DOHH2 (cell line): ENCODE data around the gene RNF123.

Experiments used
- H3F3A ChIP-seq: fragments of 200-600 bp; sonication (generic), shearing (Covaris generic); 2 replicates; pipeline ENCODE4 v1.6.0; 2016; ENCODE audit warnings: antibody characterized with exemption, mild to moderate bottlenecking; ENCODE audit not compliant: control insufficient read depth, insufficient read depth
- H3K27ac ChIP-seq: fragments of 200-600 bp; sonication (generic); 2 replicates; pipeline ENCODE4 v1.5.1; 2014; ENCODE audit warnings: low read depth, mild to moderate bottlenecking, low read length, moderate library complexity
- H3K27me3 ChIP-seq: fragments of 200-600 bp; sonication (generic); 2 replicates; pipeline ENCODE4 v1.6.1; 2014; ENCODE audit warnings: mild to moderate bottlenecking, low read length, mixed read lengths; ENCODE audit not compliant: control insufficient read depth
- H3K36me3 ChIP-seq: fragments of 200-600 bp; sonication (generic); 2 replicates; pipeline ENCODE4 v1.6.1; 2014; ENCODE audit warnings: mild to moderate bottlenecking, low read length, moderate library complexity, mixed read lengths; ENCODE audit not compliant: control insufficient read depth
- H3K4me1 ChIP-seq: fragments of 200-600 bp; sonication (generic); 2 replicates; pipeline ENCODE4 v1.6.1; 2014; ENCODE audit warnings: mild to moderate bottlenecking, low read length, mixed read lengths; ENCODE audit not compliant: control insufficient read depth
- H3K4me2 ChIP-seq: fragments of 200-600 bp; sonication (generic); 2 replicates; pipeline ENCODE4 v1.6.0; 2014; ENCODE audit warnings: mild to moderate bottlenecking, low read length, moderate library complexity
- H3K4me3 ChIP-seq: fragments of 200-600 bp; sonication (generic); 2 replicates; pipeline ENCODE4 v1.5.1; 2014; ENCODE audit warnings: mild to moderate bottlenecking, low read length, mixed read lengths
- H3K79me2 ChIP-seq: fragments of 200-600 bp; sonication (generic); 2 replicates; pipeline ENCODE4 v1.6.1; 2014; ENCODE audit warnings: mild to moderate bottlenecking, low read length, mixed read lengths; ENCODE audit not compliant: control insufficient read depth
- H3K9me2 ChIP-seq: fragments of 200-600 bp; sonication (generic); replicated peaks from 2 replicates; pipeline ENCODE4 v1.6.1; 2014; ENCODE audit warnings: mild to moderate bottlenecking, low read length, mixed read lengths; ENCODE audit not compliant: control insufficient read depth
- H3K9me3 ChIP-seq: fragments of 200-600 bp; sonication (generic); 2 replicates; pipeline ENCODE4 v1.6.1; 2014; ENCODE audit warnings: antibody characterized with exemption, low read length, mixed read lengths; ENCODE audit not compliant: control insufficient read depth, insufficient read depth
- H4K20me1 ChIP-seq: fragments of 200-600 bp; sonication (generic); 2 replicates; pipeline ENCODE4 v1.6.0; 2014; ENCODE audit warnings: low read depth, mild to moderate bottlenecking, antibody characterized with exemption, low read length, moderate library complexity; ENCODE audit not compliant: control insufficient read depth, insufficient read depth
- CTCF ChIP-seq: fragments of 200-600 bp; sonication (generic); IDR thresholded peaks from one replicate; pipeline ENCODE4 v1.5.1; 2014; ENCODE audit warnings: antibody characterized with exemption, mild to moderate bottlenecking, low read depth, low read length; ENCODE audit not compliant: poor library complexity, severe bottlenecking
- EZH2phosphoT487 ChIP-seq: fragments of 200-600 bp; sonication (generic); IDR thresholded peaks from 2 replicates; pipeline ENCODE4 v1.6.1; 2017; ENCODE audit warnings: borderline replicate concordance, mild to moderate bottlenecking, antibody characterized with exemption, low read length, moderate library complexity, mixed read lengths

Gene RNF123

GRCh38 chr3:49715611-49716121 is 26.3 kb downstream of the RNF123 start:
- H3K9me3 ChIP-seq = no peaks in the 10 kb centered on the region
- H3K9me2 ChIP-seq = no peaks in the 10 kb centered on the region
- H3K4me2 ChIP-seq = no peak overlapping the region
- H3F3A ChIP-seq = no peaks in the 10 kb centered on the region
- TF ChIP-seq EZH2phosphoT487 = no peak
- no peak for TF ChIP-seq CTCF
- no peaks in the 10 kb centered on the region for H3K79me2 ChIP-seq
- H4K20me1 ChIP-seq = no peaks in the 10 kb centered on the region
- no peak overlapping the region for H3K4me3 ChIP-seq
- peaks cover 14% of the 10 kb centered on the region for H3K4me1 ChIP-seq
- H3K36me3 ChIP-seq = peaks cover 15% of the 10 kb centered on the region
- H3K27ac ChIP-seq = no peak overlapping the region
- H3K27me3 ChIP-seq = no peaks in the 10 kb centered on the region

- Histone ChIP-seq H3K36me3 (peaks cover 20% of the 10 kb centered on the region), H3K4me3 (no peak overlapping the region), H3K4me2 (no peak overlapping the region), H3K9me3 (no peaks in the 10 kb centered on the region), H3K79me2 (no peaks in the 10 kb centered on the region), H3F3A (no peaks in the 10 kb centered on the region), H3K4me1 (peaks cover 14% of the 10 kb centered on the region), H3K9me2 (no peaks in the 10 kb centered on the region), H4K20me1 (no peaks in the 10 kb centered on the region), H3K27me3 (no peaks in the 10 kb centered on the region), H3K27ac (no peak overlapping the region)
- no peak for TF ChIP-seq CTCF
- TF ChIP-seq EZH2phosphoT487 = no peak
These were observed 26.8 kb downstream of the RNF123 start for GRCh38 chr3:49716169-49716568.

GRCh38 chr3:49716691-49717210 is 27.4 kb downstream of the RNF123 start:
- Histone ChIP-seq H3K4me3 (no peak overlapping the region), H3K36me3 (peaks cover 26% of the 10 kb centered on the region), H3K9me2 (no peaks in the 10 kb centered on the region), H3K4me2 (no peak overlapping the region), H3K27ac (no peak overlapping the region), H3K27me3 (no peaks in the 10 kb centered on the region), H3K9me3 (no peaks in the 10 kb centered on the region), H3K79me2 (no peaks in the 10 kb centered on the region), H3F3A (no peaks in the 10 kb centered on the region), H4K20me1 (no peaks in the 10 kb centered on the region), H3K4me1 (peaks cover 14% of the 10 kb centered on the region)
- TF ChIP-seq EZH2phosphoT487 (no peak), CTCF (no peak)
